K562 (cell line): ENCODE results near the gene GPR4. TPM values are rescaled to one million over a fixed set of nuclear protein-coding genes. Genes with fewer than 3 reads are reported as not detected.
A peak's percentile ranks its signal among the peaks of the same experiment; 100 is the strongest.

Experiments used
- ARID3B ChIP-seq: fragments of 250-450 bp; sonication (Bioruptor Pico); IDR thresholded peaks from 2 replicates; pipeline ENCODE4 v1.4.0; 2020; ENCODE audit warnings: borderline replicate concordance
- BDP1 ChIP-seq: IDR thresholded peaks from 3 replicates; pipeline ENCODE4 v1.6.1; 2011; ENCODE audit not compliant: insufficient read length, insufficient read depth
- CEBPB ChIP-seq: fragments of 450-650 bp; IDR thresholded peaks from 2 replicates; pipeline ENCODE4 v1.6.1; 2016; ENCODE audit warnings: missing genetic modification characterization, missing compliant biosample characterization
- CREB3 ChIP-seq: fragments of 450-650 bp; conservative IDR thresholded peaks from 2 replicates; pipeline ENCODE4 v1.6.1; 2016; ENCODE audit warnings: missing genetic modification characterization, low read depth, mild to moderate bottlenecking, missing compliant biosample characterization, moderate library complexity
- CXXC5 ChIP-seq: fragments of 250-450 bp; sonication (Bioruptor Pico); IDR thresholded peaks from 2 replicates; pipeline ENCODE4 v1.8.0; 2022; ENCODE audit warnings: inconsistent platforms, mild to moderate bottlenecking, moderate library complexity
- DPF2 ChIP-seq: fragments of 450-650 bp; IDR thresholded peaks from 2 replicates; pipeline ENCODE4 v1.6.1; 2016
- E2F1 ChIP-seq: sonication (generic); formaldehyde crosslinking; IDR thresholded peaks from 2 replicates; pipeline ENCODE4 v1.8.1; 2023; ENCODE audit warnings: mild to moderate bottlenecking, missing genetic modification reagents, moderate library complexity
- E2F8 ChIP-seq: fragments of 450-650 bp; IDR thresholded peaks from 2 replicates; pipeline ENCODE4 v1.7.1; 2018; ENCODE audit warnings: mild to moderate bottlenecking, low read depth; ENCODE audit not compliant: partially characterized antibody
- FOXK1 ChIP-seq: sonication (generic); formaldehyde crosslinking; IDR thresholded peaks from 2 replicates; pipeline ENCODE4 v1.8.0; 2022; ENCODE audit warnings: missing genetic modification reagents, mild to moderate bottlenecking, borderline replicate concordance
- HMGXB4 ChIP-seq: sonication (generic); formaldehyde crosslinking; IDR thresholded peaks from 2 replicates; pipeline ENCODE4 v1.8.1; 2023; ENCODE audit warnings: mild to moderate bottlenecking, missing genetic modification reagents
- KLF16 ChIP-seq: IDR thresholded peaks from 2 replicates; pipeline ENCODE4 v1.6.1; 2016; ENCODE audit warnings: antibody characterized with exemption
- MAZ ChIP-seq, 2 experiments: fragments of 450-650 bp in 1 of 2; sonication (generic) in 1 of 2; formaldehyde crosslinking; IDR thresholded peaks in 1 of 2; conservative IDR thresholded peaks in 1 of 2; 2 replicates each; pipeline versions ENCODE4 v1.4.0 to v1.5.0; 2020; ENCODE audit warnings: mild to moderate bottlenecking in 1 of 2, missing genetic modification reagents in 1 of 2
- NBN ChIP-seq: fragments of 450-650 bp; IDR thresholded peaks from 2 replicates; pipeline ENCODE4 v1.6.1; 2016; ENCODE audit warnings: low read depth, mild to moderate bottlenecking
- PURB ChIP-seq: sonication (generic); formaldehyde crosslinking; IDR thresholded peaks from 2 replicates; pipeline ENCODE4 v1.9.0; 2021; ENCODE audit warnings: low read depth, mild to moderate bottlenecking, missing genetic modification reagents
- RAD51 ChIP-seq: fragments of 450-650 bp; IDR thresholded peaks from 2 replicates; pipeline ENCODE4 v1.7.1; 2016; ENCODE audit warnings: low read depth, mild to moderate bottlenecking, borderline replicate concordance
- RBM15 ChIP-seq: fragments of 200-400 bp; formaldehyde crosslinking; IDR thresholded peaks from 2 replicates; pipeline ENCODE4 v1.6.1; 2018; ENCODE audit warnings: mild to moderate bottlenecking, low read length, moderate library complexity; ENCODE audit not compliant: insufficient read depth
- TRIM28 ChIP-seq: fragments of 450-650 bp; IDR thresholded peaks from 2 replicates; pipeline ENCODE4 v1.6.1; 2017
- YBX1 ChIP-seq: fragments of 450-650 bp; IDR thresholded peaks from 2 replicates; pipeline ENCODE4 v1.7.1; 2016; ENCODE audit warnings: mild to moderate bottlenecking
- ZNF584 ChIP-seq: fragments of 200-800 bp; sonication (Bioruptor generic); IDR thresholded peaks from 2 replicates; pipeline ENCODE4 v1.6.1; 2016; ENCODE audit warnings: low read depth, mild to moderate bottlenecking, missing genetic modification characterization, missing compliant biosample characterization
- ZNF695 ChIP-seq: fragments of 450-650 bp; formaldehyde crosslinking; IDR thresholded peaks from 2 replicates; pipeline ENCODE4 v1.4.0; 2020; ENCODE audit warnings: mild to moderate bottlenecking, moderate library complexity
- ZNF696 ChIP-seq: fragments of 250-450 bp; sonication (Bioruptor Pico); conservative IDR thresholded peaks from 2 replicates; pipeline ENCODE4 v1.4.0; 2020; ENCODE audit warnings: mild to moderate bottlenecking, moderate library complexity
- ZNF785 ChIP-seq: fragments of 250-450 bp; sonication (Bioruptor Pico); IDR thresholded peaks from 2 replicates; pipeline ENCODE4 v1.4.0; 2020; ENCODE audit warnings: mild to moderate bottlenecking
- polyA plus RNA-seq, 8 experiments: library from polyadenylated mRNA; depleted of rRNA in 4 of 8; stranded (reverse) in 5 of 8; unstranded in 3 of 8; fragments of >200 nt; fragmentation: Nextera tagmentation in 2 of 8; fragmentation: Illumina TruSeq in 1 of 8; extraction: Ambion mirVana in 2 of 8; extraction: Trizol in 1 of 8; gene quantifications; 2 replicates each; pipeline versions ENCODE4 v1.2.1 to v1.2.3, GENCODE V29; 2011 to 2014; ENCODE audit warnings: inconsistent platforms in 1 of 8, missing spikeins in 1 of 8
- total RNA-seq, 7 experiments: library from RNA; depleted of rRNA in 6 of 7; stranded (reverse); fragments of >200 nt in 6 of 7; fragmentation: Illumina TruSeq in 2 of 7; extraction: Trizol in 2 of 7; gene quantifications; 2 replicates each; pipeline versions ENCODE4 v1.2.1 to v1.2.3, GENCODE V29; 2011 to 2021; ENCODE audit warnings: low replicate concordance in 1 of 7

GPR4 gene
- total and polyA plus RNA-seq, 9 of the 15 experiments (the other 6 are each of a cell fraction or from before 2014, with no cell fraction given), result 0.03 to 0.09 (median 0.04) TPM; not detected in 5

GRCh38 chr19:45646345-45646698, 44.3 kb upstream of the GPR4 start (continued):
- TF ChIP-seq KLF16, result no peak
- no peak for TF ChIP-seq E2F8
- TF ChIP-seq FOXK1 (CRISPR knock-in tag), result 0 out of 2 replicates have a peak, but pooled peaks have one; percentile 45
- no peak for TF ChIP-seq ZNF584 (CRISPR knock-in tag)
- no peak for TF ChIP-seq CREB3
- TF ChIP-seq RAD51, result no peak
- TF ChIP-seq PURB, result no peak
- no peak for TF ChIP-seq RBM15
- TF ChIP-seq HMGXB4 (CRISPR knock-in tag), result no peak
- no peak for TF ChIP-seq NBN
- TF ChIP-seq YBX1, result no peak
- TF ChIP-seq ZNF695 (CRISPR knock-in tag), result no peak
- no peak for TF ChIP-seq ZNF785 (CRISPR knock-in tag)
- TF ChIP-seq MAZ (CRISPR knock-in tag; conservative IDR thresholded peaks at IDR 0.05 in 1 of 2, IDR thresholded peaks at IDR 0.05 in 1 of 2), result no peak
- TF ChIP-seq ARID3B (CRISPR knock-in tag), result no peak
- no peak for TF ChIP-seq DPF2
- TF ChIP-seq ZNF696 (CRISPR knock-in tag), result no peak
- TF ChIP-seq E2F1 (CRISPR knock-in tag), result no peak
- no peak for TF ChIP-seq CEBPB (tag)
- no peak; the same call in 1 of the 2 replicates for TF ChIP-seq CXXC5 (CRISPR knock-in tag)
- TF ChIP-seq BDP1, result no peak
- TF ChIP-seq TRIM28, result 0 out of 2 replicates have a peak, but pooled peaks have one; percentile 31
